LNCaP clone FGC (cell line): Measurements from ENCODE around the gene MAST4.

Source experiments
- DNase-seq: peaks from one replicate; pipeline ENCODE4 v3.0.0-alpha.2; 2011; ENCODE audit warnings: low read depth
- H3K4me3 ChIP-seq: 2 replicates; pipeline ENCODE4 v1.5.1; 2011; ENCODE audit warnings: mild to moderate bottlenecking, low read depth, low read length, control low read depth
- CTCF ChIP-seq: IDR thresholded peaks from 2 replicates; pipeline ENCODE4 v1.5.1; 2012; ENCODE audit warnings: mild to moderate bottlenecking; ENCODE audit not compliant: control insufficient read depth, insufficient read depth; ENCODE audit errors: extremely low read depth

MAST4 gene

GRCh38 chr5:66849803-66850202 lies 253.6 kb downstream of the MAST4 start:
- no peak overlapping the region for H3K4me3 ChIP-seq
- no peak for DNase-seq
- TF ChIP-seq CTCF = no peak

- TF ChIP-seq CTCF = no peak
- no peak for DNase-seq
These were observed 254.3 kb downstream of the MAST4 start for GRCh38 chr5:66850354-66851075.

GRCh38 chr5:66851306-66851705 lies 255.1 kb downstream of the MAST4 start:
- DNase-seq = no peak
- TF ChIP-seq CTCF = no peak

More at GRCh38 chr5:66850354-66851075, 254.3 kb downstream of the MAST4 start:
- H3K4me3 ChIP-seq = no peak overlapping the region

GRCh38 chr5:66854416-66854815 lies 258.2 kb downstream of the MAST4 start:
- DNase-seq = no peak
- no peak overlapping the region for H3K4me3 ChIP-seq
- TF ChIP-seq CTCF = no peak

More at GRCh38 chr5:66851306-66851705, 255.1 kb downstream of the MAST4 start:
- H3K4me3 ChIP-seq = no peak overlapping the region

GRCh38 chr5:66856041-66856805 lies 260.0 kb downstream of the MAST4 start:
- DNase-seq = no peak
- no peak for TF ChIP-seq CTCF
- no peak overlapping the region for H3K4me3 ChIP-seq

- no peak for DNase-seq
- TF ChIP-seq CTCF = no peak
These were observed 263.3 kb downstream of the MAST4 start for GRCh38 chr5:66859526-66859925.

More at GRCh38 chr5:66859526-66859925, 263.3 kb downstream of the MAST4 start:
- H3K4me3 ChIP-seq = no peak overlapping the region
